NT2/D1 (cell line): ENCODE measurements around the gene CCDC69.
"Not testable (repeated sequence)": the region's sequence is repeated elsewhere in the genome, so short reads cannot be mapped to it uniquely, and the experiment has no call there.

Source experiments
- DNase-seq: peaks from one replicate; pipeline ENCODE4 v3.0.0-alpha.2; 2011; ENCODE audit warnings: low read depth, low spot score
- H3K27me3 ChIP-seq: 2 replicates; pipeline ENCODE4 v1.6.0; 2011; ENCODE audit warnings: mild to moderate bottlenecking; ENCODE audit not compliant: insufficient read length, insufficient read depth
- H3K36me3 ChIP-seq: 2 replicates; pipeline ENCODE4 v1.6.1; 2011; ENCODE audit warnings: mild to moderate bottlenecking, low read length, mixed read lengths; ENCODE audit not compliant: insufficient read depth, insufficient read length
- H3K4me1 ChIP-seq: 2 replicates; pipeline ENCODE4 v1.5.1; 2011; ENCODE audit not compliant: insufficient read depth, insufficient read length
- H3K4me3 ChIP-seq: 2 replicates; pipeline ENCODE4 v1.5.1; 2011; ENCODE audit warnings: low read depth; ENCODE audit not compliant: insufficient read length
- H3K9ac ChIP-seq: 2 replicates; pipeline ENCODE4 v1.6.0; 2011; ENCODE audit warnings: low read depth; ENCODE audit not compliant: insufficient read length
- H3K9me3 ChIP-seq: 2 replicates; pipeline ENCODE4 v1.5.1; 2011; ENCODE audit warnings: mild to moderate bottlenecking, low read length; ENCODE audit not compliant: insufficient read depth
- SUZ12 ChIP-seq: IDR thresholded peaks from 2 replicates; pipeline ENCODE4 v1.6.1; 2011; ENCODE audit not compliant: insufficient read length, insufficient read depth; ENCODE audit errors: extremely low read depth
- YY1 ChIP-seq: IDR thresholded peaks from 2 replicates; pipeline ENCODE4 v1.6.1; 2011; ENCODE audit not compliant: insufficient read length, insufficient read depth
- ZNF274 ChIP-seq: IDR thresholded peaks from 2 replicates; pipeline ENCODE4 v1.6.1; 2011; ENCODE audit warnings: mild to moderate bottlenecking, low read depth, low read length

Gene CCDC69

DNA sequence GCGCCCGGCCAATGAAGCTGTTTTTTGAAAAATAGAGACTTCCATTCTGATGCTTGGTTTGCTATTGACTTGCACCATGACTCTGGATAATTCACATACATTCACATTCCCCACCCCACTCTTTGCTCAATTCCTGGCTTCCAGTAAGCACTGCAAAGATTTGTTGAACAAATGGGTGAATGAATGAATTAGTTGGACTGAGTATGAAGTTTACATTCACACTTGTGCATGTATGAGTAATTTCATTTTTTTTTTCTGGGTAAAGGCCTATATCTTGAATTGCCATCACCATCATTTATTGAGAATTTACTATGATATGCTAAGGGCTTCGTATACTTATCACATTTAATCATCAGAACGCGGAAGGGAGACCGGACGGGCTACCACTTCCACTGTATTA is 13.8 kb upstream of the CCDC69 start:
- Histone ChIP-seq H3K9ac (no peak overlapping the region), H3K27me3 (no peaks in the 10 kb centered on the region), H3K4me1 (peaks cover 10% of the 10 kb centered on the region), H3K4me3 (no peak overlapping the region), H3K36me3 (no peaks in the 10 kb centered on the region), H3K9me3 (no peaks in the 10 kb centered on the region)
- DNase-seq, result no peak
- TF ChIP-seq SUZ12, result no peak
- TF ChIP-seq ZNF274, result no peak
- no peak for TF ChIP-seq YY1

GRCh38 chr5:151236888-151237287 is 13.0 kb upstream of the CCDC69 start:
- Histone ChIP-seq H3K9me3 (no peaks in the 10 kb centered on the region), H3K4me1 (peaks cover 7% of the 10 kb centered on the region), H3K4me3 (no peak overlapping the region), H3K36me3 (no peaks in the 10 kb centered on the region), H3K9ac (no peak overlapping the region), H3K27me3 (no peaks in the 10 kb centered on the region)
- no peak for DNase-seq
- TF ChIP-seq YY1 (no peak), SUZ12 (no peak), ZNF274 (no peak)

- not testable (repeated sequence) for H3K27me3 ChIP-seq, H3K36me3 ChIP-seq, DNase-seq, H3K4me3 ChIP-seq, H3K9ac ChIP-seq, H3K4me1 ChIP-seq, H3K9me3 ChIP-seq
These were observed 11.3 kb upstream of the CCDC69 start for GRCh38 chr5:151235239-151235571.

DNA sequence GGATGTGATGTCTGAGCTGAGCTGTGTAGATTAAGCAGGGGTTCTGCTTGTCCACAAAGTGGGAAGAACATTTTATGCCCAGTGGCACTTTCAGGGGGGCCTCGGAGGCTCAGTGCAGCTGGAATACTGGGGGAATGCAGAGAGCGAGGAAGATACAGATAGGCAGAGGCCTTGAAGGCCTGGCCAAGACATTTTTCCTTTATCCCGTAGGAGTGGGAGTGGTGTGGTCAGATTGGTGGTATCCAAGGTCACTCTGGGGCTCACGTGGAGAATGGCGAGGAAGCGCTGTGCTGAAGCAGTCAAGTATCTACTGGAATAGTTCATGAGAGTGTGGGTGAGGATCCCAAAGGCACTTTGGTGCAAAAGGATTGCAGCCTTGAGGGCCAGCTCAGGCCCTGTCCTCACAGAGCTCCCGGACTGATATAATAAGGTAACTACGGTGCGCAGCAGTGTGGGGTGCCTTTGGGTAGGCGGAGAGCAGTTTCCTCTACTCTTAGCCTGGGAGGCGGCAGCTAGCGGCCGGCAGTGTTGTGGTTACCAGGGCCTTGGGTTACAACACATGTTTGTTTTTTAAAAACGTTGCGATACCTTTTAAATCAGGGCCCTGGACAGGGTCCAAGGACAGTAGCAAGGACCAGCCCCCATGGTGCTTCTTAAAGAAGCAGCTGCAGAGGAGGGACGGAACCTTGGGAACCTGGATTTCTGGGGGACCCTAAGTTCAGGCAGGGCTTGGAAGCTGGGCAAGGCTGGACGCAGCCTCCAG is 10.8 kb upstream of the CCDC69 start:
- H3K9ac ChIP-seq, result no peak overlapping the region
- peaks cover 4% of the 10 kb centered on the region for H3K4me1 ChIP-seq
- no peaks in the 10 kb centered on the region for H3K9me3 ChIP-seq
- no peak for DNase-seq
- TF ChIP-seq ZNF274 (no peak), YY1 (no peak), SUZ12 (no peak)
- no peak overlapping the region for H3K4me3 ChIP-seq
- no peaks in the 10 kb centered on the region for H3K36me3 ChIP-seq
- H3K27me3 ChIP-seq, result no peaks in the 10 kb centered on the region

DNA sequence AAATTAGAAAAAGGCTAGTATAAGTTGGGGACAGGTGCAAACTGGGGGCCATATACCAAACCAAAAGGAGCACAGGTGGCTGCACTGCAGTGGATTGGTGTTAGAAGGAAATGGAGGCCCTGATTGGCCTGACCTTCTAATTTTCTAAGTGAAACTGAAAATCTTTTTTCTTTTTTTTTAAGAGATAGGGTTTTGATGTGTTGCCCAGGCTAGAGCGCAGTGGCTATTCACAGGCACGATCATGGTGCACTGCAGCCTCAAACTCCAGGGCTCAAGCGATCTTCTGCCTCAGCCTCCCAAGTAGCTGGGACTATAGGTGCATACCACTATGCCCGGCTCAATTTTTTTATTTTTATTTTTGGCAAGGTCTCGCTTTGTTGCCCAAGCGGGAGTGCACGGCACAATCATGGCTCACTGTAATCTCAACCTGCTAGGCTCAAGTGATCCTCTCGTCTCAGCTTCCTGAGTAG is 9.8 kb upstream of the CCDC69 start:
- no peak overlapping the region for H3K4me3 ChIP-seq
- no peaks in the 10 kb centered on the region for H3K9me3 ChIP-seq
- no peak overlapping the region for H3K9ac ChIP-seq
- no peaks in the 10 kb centered on the region for H3K36me3 ChIP-seq
- no peaks in the 10 kb centered on the region for H3K4me1 ChIP-seq
- no peak for TF ChIP-seq SUZ12
- TF ChIP-seq YY1, result no peak
- no peak for TF ChIP-seq ZNF274
- DNase-seq, result no peak
- H3K27me3 ChIP-seq, result no peaks in the 10 kb centered on the region

DNA sequence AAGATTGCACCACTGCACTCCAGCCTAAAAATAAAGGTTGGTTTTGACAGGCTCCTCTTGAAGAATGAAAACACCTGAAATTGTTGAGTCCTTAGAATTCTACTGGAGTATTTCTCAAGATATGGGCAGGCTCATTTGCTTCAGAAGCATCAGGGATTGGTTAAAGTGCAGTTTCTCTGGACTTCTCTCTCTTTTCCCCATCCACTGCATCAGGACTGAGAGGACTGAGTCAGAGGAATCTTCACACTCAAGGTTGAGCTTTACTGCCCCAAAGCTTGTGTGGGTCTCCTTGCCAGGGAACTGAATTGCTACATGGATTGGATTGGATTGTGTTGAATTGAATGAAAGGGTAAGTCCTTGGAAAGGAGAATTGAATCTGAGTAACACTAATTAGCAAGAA is 7.5 kb upstream of the CCDC69 start:
- no peak overlapping the region for H3K9ac ChIP-seq
- H3K27me3 ChIP-seq, result no peaks in the 10 kb centered on the region
- H3K36me3 ChIP-seq, result no peaks in the 10 kb centered on the region
- no peak overlapping the region for H3K4me3 ChIP-seq
- H3K4me1 ChIP-seq, result no peaks in the 10 kb centered on the region
- no peaks in the 10 kb centered on the region for H3K9me3 ChIP-seq
- no peak for TF ChIP-seq SUZ12
- no peak for TF ChIP-seq ZNF274
- TF ChIP-seq YY1, result no peak
- DNase-seq, result no peak

DNA sequence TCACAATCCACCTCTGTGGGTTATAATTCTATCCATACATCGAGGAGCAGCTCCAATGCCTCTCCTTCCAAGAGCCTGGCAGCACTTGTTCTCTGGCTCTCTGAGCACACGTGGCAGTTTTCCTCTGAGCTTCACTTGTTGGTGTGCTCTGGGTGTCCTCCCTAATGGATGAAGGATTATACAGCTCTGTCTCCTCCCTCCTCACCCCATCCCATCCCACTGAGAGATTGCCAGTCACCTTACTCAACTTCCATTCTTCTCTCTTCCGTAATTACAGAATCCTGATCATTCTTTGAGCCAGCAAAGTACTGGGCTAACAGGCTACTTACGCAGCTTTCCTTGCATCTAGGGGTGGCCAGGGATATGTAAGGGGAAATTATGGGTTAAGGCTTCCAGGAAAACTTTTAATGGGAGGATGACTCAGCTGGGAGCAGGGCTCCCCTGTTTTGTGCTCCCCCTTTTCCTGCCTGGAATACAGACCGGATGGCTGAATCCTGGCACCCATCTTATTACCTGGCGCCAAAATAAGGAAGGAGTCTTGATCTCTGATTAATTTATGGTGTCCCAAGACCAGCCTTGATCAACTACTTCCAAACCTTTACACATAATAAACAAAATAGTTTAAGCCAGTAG is 6.3 kb upstream of the CCDC69 start:
- Histone ChIP-seq H3K9ac (no peak overlapping the region), H3K27me3 (no peaks in the 10 kb centered on the region), H3K4me3 (no peak overlapping the region), H3K36me3 (no peaks in the 10 kb centered on the region), H3K4me1 (no peaks in the 10 kb centered on the region), H3K9me3 (no peaks in the 10 kb centered on the region)
- no peak for DNase-seq
- no peak for TF ChIP-seq ZNF274
